G401 (cell line): ENCODE data around the gene C6orf15. TPM values are rescaled to one million over a fixed set of nuclear protein-coding genes. Genes with fewer than 3 reads are reported as not detected.

Experiments used
- DNase-seq: peaks from one replicate; pipeline ENCODE4 v3.0.0-alpha.2; 2015; ENCODE audit warnings: low spot score
- in situ Hi-C: cut with HindIII; loops from 2 replicates; pipeline ENCODE4 v1.10.0; 2016; ENCODE audit warnings: low sequenced_read_pairs, mixed read lengths
- total RNA-seq: library from RNA; depleted of rRNA; stranded (reverse); fragments of >200 nt; shearing (Covaris generic); gene quantifications from 2 replicates; pipeline ENCODE4 v1.2.3, GENCODE V29; 2014

Gene C6orf15
- total RNA-seq, 1 experiment from 2014 or later = not detected

- in situ Hi-C loops = no loop called here
- DNase-seq = no peak
These were observed 1.6 kb upstream of the C6orf15 start for GRCh38 chr6:31113861-31114540.

DNA sequence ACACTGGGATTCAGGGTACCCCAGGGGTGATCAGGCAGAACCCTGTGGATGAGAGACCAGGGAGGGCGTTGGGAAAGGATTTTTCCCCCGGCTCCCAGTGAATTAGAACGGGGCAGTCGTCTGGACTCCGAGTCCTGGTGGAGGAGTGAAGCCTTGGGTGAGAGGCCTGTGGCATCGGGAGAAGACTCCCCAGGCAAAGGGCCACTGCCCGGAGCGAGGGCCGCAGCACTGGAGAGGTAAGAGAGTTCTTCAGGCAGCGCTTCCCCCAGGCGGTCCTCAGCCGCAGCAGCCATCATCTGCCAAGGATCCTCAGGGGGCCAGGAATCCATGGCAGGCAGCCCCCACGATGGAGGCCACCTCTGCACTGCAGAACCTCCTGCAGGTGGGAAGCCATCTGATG lies 663 bp downstream of the C6orf15 start:
- no peak for DNase-seq
- in situ Hi-C loops = no loop called here

GRCh38 chr6:31110825-31111582 lies 1.4 kb downstream of the C6orf15 start:
- in situ Hi-C loops = no loop called here
- no peak for DNase-seq

DNA sequence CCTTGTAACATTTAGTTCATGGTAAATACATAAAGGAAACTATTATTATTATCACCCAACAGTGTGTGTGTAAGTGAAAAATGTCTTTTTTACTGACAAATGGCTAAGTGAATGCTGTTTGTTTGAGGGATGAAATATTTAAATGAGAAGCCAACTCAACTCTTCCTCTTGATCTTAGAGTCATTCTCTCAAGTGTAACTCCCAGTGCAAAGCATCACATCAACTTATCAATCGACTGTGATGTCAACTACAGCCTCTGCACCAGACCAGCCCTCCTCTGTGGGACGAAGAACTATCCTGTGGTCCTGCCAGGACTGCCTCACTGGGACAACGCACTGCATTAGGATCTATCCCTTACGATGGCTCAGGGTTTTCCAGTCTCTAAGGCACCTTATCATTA lies 5.3 kb downstream of the C6orf15 start:
- in situ Hi-C loops = no loop called here

GRCh38 chr6:31103136-31103535 lies 9.2 kb downstream of the C6orf15 start:
- in situ Hi-C loops = no loop called here
- no peak for DNase-seq

More for the DNA sequence above, 5.3 kb downstream of the C6orf15 start:
- DNase-seq = no peak

GRCh38 chr6:31098449-31098938 lies 13.9 kb downstream of the C6orf15 start:
- no peak for DNase-seq
- in situ Hi-C loops = no loop called here

GRCh38 chr6:31096656-31097055 lies 15.7 kb downstream of the C6orf15 start:
- in situ Hi-C loops = no loop called here
- no peak for DNase-seq

DNA sequence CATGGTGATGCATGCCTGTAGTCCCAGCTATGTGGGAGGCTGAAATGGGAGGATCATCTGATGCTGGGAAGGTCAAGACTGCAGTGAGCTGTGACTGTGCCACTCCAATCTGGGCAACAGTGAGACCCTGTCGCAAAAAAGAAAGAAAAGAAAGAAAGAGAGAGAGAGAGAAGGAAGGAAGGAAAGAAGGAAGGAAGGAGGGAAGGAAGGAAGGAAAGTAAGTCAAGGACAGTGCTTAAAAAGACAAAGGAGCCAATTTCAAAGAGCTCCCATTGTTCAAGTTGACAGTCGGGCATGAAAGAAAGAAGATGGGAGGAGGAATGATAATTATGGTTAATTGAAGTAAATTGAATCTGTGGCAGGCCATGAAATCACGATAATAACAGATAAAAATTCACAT lies 16.2 kb downstream of the C6orf15 start:
- no peak for DNase-seq
- in situ Hi-C loops = no loop called here

GRCh38 chr6:31094389-31094881 lies 17.9 kb downstream of the C6orf15 start:
- in situ Hi-C loops = no loop called here
- DNase-seq = peak; percentile 96

- in situ Hi-C loops = no loop called here
- no peak for DNase-seq
These were observed 19.4 kb downstream of the C6orf15 start for GRCh38 chr6:31092769-31093505.

DNA sequence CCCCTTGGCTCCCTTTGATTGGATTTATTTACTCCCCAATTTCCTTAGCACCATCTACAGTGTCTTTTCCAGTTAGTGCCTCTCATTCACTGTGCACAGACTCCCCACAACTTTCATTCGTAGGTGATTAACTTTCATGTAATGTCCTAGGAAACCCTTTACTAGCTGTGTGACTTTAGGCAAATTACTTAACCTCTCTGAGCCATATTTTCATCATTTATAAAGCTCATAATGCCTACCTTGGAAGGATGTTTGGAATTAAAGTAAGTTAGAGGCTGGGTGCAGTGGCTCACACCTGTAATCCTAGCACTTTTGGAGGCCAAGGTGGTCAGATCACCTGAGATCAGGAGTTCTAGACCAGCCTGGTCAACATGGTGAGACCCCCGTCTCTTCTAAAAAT lies 20.1 kb downstream of the C6orf15 start:
- DNase-seq = no peak
- in situ Hi-C loops = no loop called here

DNA sequence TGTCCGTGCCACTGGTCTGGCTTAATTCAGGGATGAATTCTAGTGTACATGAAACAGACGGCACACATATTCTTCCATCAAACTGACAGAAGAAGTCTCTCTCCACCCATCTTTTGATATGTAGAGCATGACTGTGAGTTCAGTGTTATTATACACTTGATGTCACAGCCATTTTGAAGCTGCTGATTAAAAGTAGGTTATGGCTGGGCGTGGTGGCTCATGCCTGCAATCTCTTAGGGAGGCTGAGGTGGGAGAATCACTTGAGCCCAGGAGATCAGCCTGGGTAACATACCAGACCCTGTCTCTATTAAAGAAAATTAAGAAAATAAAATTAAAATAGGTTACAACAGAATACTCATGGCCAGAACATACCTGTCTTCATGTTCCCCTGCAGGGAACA lies 20.7 kb downstream of the C6orf15 start:
- no peak for DNase-seq
- in situ Hi-C loops = no loop called here

GRCh38 chr6:31090973-31091364 lies 21.4 kb downstream of the C6orf15 start:
- DNase-seq = no peak
- in situ Hi-C loops = no loop called here

- in situ Hi-C loops = no loop called here
- DNase-seq = no peak
These were observed 22.0 kb downstream of the C6orf15 start for GRCh38 chr6:31090275-31090972.

DNA sequence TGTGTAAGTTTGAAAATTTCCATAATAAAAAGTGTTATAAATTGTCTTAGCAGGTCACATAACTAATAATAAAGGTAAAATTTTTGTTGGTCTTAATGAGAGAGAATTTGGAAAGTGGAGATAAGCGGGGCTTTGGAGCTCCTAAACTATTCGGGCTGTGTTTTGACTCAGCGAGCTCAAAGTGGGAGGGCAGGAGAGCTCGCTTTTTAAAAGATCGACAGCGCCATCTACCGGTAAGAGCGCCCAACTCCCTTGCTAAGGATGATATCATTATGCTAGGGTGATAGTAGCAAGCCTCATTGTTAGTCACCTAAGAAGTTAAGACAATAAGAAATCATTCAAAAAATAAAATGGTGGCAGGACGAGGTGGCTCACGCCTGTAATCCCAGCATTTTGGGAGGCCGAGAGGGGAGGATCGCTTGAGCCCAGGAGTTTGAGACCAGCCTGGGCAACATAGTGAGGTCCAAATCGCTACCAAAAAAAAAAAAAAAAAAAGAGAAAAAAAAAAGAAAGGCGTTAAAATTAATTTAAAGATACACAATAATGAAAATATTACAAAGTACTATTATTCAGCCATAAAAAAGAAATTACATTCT lies 24.8 kb downstream of the C6orf15 start:
- DNase-seq = peak; percentile 93
- in situ Hi-C loops = no loop called here

- DNase-seq = no peak
- in situ Hi-C loops = no loop called here
These were observed 25.5 kb downstream of the C6orf15 start for GRCh38 chr6:31086788-31087440.

DNA sequence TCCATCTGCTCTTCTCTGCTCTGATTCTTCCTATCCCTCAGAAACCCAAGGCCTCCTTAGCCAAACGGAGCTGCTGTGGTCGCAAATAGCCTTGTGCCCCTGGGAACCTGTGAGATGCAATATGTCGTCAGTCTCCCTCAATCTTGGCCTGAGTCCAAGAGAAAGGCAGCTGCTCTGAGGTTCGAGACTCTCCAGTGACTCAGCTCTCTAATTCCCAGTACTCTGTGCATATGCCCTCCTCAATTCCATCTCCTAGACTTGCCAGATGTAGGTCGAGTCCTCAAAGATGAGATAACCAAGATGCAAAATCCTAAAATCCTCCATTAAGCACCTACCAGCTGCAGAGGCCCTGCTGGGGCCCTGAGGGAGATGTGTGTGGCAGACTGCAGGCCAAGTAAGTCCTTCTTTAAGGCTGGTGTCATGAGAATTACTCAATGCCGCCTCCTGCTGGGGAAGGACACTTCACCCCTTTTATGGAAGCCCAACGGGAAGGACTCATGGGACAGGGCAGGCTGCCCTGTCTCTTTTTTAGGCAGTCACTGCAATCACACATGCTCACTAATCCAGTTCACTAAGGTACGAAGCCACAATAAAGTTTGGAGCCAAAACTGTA lies 28.5 kb downstream of the C6orf15 start:
- in situ Hi-C loops = no loop called here
- DNase-seq = no peak

DNA sequence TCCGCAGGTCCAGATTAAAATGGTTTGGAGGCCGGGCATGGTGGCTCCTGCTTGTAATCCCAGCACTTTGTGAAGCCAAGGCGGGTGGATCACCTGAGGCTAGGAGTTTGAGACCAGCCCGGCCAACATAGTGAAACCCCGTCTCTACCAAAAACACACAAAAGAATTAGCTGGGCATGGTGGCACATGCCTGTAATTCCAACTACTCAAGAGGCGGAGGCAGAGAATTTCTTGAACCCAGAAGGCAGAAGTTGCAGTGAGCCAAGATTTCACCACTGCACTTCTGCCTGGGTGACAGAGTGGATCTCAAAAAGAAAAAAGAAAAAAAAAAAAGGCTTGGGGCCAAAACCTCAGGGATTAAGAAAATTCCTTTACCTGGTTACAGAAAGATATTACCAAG lies 30.5 kb downstream of the C6orf15 start:
- no peak for DNase-seq
- in situ Hi-C loops = no loop called here
